Measurements from ENCODE around the gene SORCS2.

The SORCS2 gene

GRCh38 chr4:7463566-7464258 lies 271.4 kb downstream of the SORCS2 start:
- ChIA-PET POLR2A (interaction anchor here (1.1 to 1.2 kb wide), 2 partner anchors 8 to 26 kb away, joined by 3 read pairs; no protein-coding TSS in a partner anchor), CTCF (interaction anchor here (0.6 kb wide), 2 partner anchors 37 to 584 kb away, joined by 3 read pairs; no protein-coding TSS in a partner anchor)
- no peak for DNase-seq (ENCODE audit: extremely low spot score)
- TF ChIP-seq FOXM1 (IDR thresholded peaks at IDR 0.05; ENCODE audit: borderline replicate concordance) (no peak), ARNT (IDR thresholded peaks at IDR 0.05) (no peak), LEF1 (IDR thresholded peaks at IDR 0.05; ENCODE audit: borderline replicate concordance) (no peak), HDGF (IDR thresholded peaks at IDR 0.05; ENCODE audit: borderline replicate concordance) (no peak), ZNF384 (IDR thresholded peaks at IDR 0.05) (no peak), CTBP1 (IDR thresholded peaks at IDR 0.05; ENCODE audit: borderline replicate concordance) (no peak), FOXA1 (IDR thresholded peaks at IDR 0.05) (no peak), ELF4 (IDR thresholded peaks at IDR 0.05) (no peak), NFRKB (IDR thresholded peaks at IDR 0.05) (no peak), L3MBTL2 (conservative IDR thresholded peaks at IDR 0.05) (no peak), SP1 (IDR thresholded peaks at IDR 0.05) (no peak), SUZ12 (IDR thresholded peaks at IDR 0.05) (no peak), FOXK2 (IDR thresholded peaks at IDR 0.05) (no peak), BHLHE40 (IDR thresholded peaks at IDR 0.05; ENCODE audit: borderline replicate concordance) (no peak), TARDBP (IDR thresholded peaks at IDR 0.05) (no peak)
- TF ChIP-seq, protein P1, sequence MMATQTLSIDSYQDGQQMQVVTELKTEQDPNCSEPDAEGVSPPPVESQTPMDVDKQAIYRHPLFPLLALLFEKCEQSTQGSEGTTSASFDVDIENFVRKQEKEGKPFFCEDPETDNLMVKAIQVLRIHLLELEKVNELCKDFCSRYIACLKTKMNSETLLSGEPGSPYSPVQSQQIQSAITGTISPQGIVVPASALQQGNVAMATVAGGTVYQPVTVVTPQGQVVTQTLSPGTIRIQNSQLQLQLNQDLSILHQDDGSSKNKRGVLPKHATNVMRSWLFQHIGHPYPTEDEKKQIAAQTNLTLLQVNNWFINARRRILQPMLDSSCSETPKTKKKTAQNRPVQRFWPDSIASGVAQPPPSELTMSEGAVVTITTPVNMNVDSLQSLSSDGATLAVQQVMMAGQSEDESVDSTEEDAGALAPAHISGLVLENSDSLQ (IDR thresholded peaks at IDR 0.05): no peak

- POLR2A ChIA-PET: interaction anchor here (1.1 to 1.2 kb wide), 2 partner anchors 8 to 26 kb away, joined by 3 read pairs; no protein-coding TSS in a partner anchor
- no peak for DNase-seq (ENCODE audit: extremely low spot score)
- no peak for TF ChIP-seq TARDBP (IDR thresholded peaks at IDR 0.05)
- CTCF ChIA-PET: interaction anchor here (0.6 kb wide), 2 partner anchors 37 to 584 kb away, joined by 3 read pairs; no protein-coding TSS in a partner anchor
Measured at GRCh38 chr4:7464259-7464655, 271.9 kb downstream of the SORCS2 start.

DNA sequence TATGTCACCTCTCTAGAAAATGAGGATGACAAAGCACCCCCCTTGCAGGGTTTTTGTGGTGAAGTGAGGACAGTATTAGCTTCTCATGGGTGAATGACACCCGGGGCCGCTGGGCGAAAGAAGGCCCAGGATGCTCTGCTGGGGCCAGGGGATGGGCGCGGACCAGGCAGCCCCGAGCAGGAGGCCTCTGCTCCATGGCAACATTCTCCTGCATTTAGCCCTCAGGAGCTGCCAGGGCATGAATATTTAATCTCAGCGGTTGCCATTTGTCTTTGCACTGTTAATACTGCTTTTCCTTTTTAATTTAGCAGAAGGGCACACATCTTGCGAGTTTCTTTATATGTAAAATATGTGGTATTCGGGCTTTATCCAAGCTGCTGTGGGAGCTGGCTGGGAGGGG lies 272.7 kb downstream of the SORCS2 start:
- ChIA-PET CTCF (no interaction called here), POLR2A (no interaction called here)
- DNase-seq (ENCODE audit: extremely low spot score): no peak
- TF ChIP-seq ARNT (IDR thresholded peaks at IDR 0.05): no peak
- TF ChIP-seq NFRKB (IDR thresholded peaks at IDR 0.05): no peak
- no peak for TF ChIP-seq LEF1 (IDR thresholded peaks at IDR 0.05; ENCODE audit: borderline replicate concordance)
- TF ChIP-seq TARDBP (IDR thresholded peaks at IDR 0.05): no peak
- TF ChIP-seq SUZ12 (IDR thresholded peaks at IDR 0.05): no peak
- TF ChIP-seq FOXM1 (IDR thresholded peaks at IDR 0.05; ENCODE audit: borderline replicate concordance): no peak
- TF ChIP-seq ELF4 (IDR thresholded peaks at IDR 0.05): no peak
- no peak for TF ChIP-seq SP1 (IDR thresholded peaks at IDR 0.05)
- no peak for TF ChIP-seq FOXA1 (IDR thresholded peaks at IDR 0.05)
- no peak for TF ChIP-seq L3MBTL2 (conservative IDR thresholded peaks at IDR 0.05)

DNA sequence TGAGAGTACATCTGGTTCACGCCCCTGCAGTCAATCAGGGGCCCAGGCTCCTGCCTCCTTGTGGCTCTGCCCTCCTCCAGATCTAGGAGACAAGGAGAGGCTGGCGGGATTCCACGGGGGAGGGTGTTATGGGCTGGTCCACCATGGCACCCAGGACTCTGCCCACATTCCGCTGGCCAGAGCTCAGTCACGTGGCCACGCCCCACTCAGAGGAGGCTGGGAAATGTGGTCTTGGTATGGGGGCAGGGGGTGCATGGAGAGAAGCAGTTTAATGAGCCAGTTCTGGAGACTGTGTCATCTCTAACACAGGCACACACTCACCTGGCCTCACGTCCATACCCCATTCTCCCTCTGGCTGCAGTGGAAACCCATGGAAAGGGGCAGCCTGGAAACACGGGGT lies 273.9 kb downstream of the SORCS2 start:
- TF ChIP-seq NFRKB (IDR thresholded peaks at IDR 0.05) (no peak), HDGF (IDR thresholded peaks at IDR 0.05; ENCODE audit: borderline replicate concordance) (no peak), ZNF384 (IDR thresholded peaks at IDR 0.05) (no peak), FOXM1 (IDR thresholded peaks at IDR 0.05; ENCODE audit: borderline replicate concordance) (no peak), BHLHE40 (IDR thresholded peaks at IDR 0.05; ENCODE audit: borderline replicate concordance) (no peak), ELF4 (IDR thresholded peaks at IDR 0.05) (no peak), CTBP1 (IDR thresholded peaks at IDR 0.05; ENCODE audit: borderline replicate concordance) (no peak), SP1 (IDR thresholded peaks at IDR 0.05) (no peak), FOXA1 (IDR thresholded peaks at IDR 0.05) (no peak), ARNT (IDR thresholded peaks at IDR 0.05) (no peak), L3MBTL2 (conservative IDR thresholded peaks at IDR 0.05) (no peak), FOXK2 (IDR thresholded peaks at IDR 0.05) (no peak), LEF1 (IDR thresholded peaks at IDR 0.05; ENCODE audit: borderline replicate concordance) (no peak), SUZ12 (IDR thresholded peaks at IDR 0.05) (no peak), TARDBP (IDR thresholded peaks at IDR 0.05) (no peak)
- TF ChIP-seq, protein P1 (IDR thresholded peaks at IDR 0.05): no peak
- DNase-seq (ENCODE audit: extremely low spot score): no peak
- CTCF ChIA-PET: no interaction called here
- POLR2A ChIA-PET: no interaction called here

DNA sequence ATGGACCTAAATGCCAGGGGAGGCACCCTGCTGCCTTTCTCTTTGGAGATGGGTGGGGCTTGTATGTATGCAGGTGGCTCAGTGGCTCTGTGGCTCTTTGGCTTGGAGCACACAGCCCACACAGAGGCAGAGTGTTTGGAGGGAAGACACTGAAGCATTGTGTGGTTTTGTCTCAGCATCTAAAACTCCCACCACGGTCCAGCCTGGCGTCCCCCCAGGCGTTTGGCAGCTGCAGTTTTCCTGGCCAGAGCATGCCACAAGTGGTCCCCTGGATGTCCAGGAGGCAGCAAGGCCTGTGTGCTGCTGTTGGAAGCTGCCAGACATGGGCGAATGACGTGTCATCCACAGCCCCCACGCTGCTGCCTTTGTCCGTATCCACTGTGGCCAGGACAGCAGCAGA lies 274.6 kb downstream of the SORCS2 start:
- TF ChIP-seq ARNT (IDR thresholded peaks at IDR 0.05): no peak
- no peak for TF ChIP-seq SP1 (IDR thresholded peaks at IDR 0.05)
- TF ChIP-seq SUZ12 (IDR thresholded peaks at IDR 0.05): no peak
- TF ChIP-seq FOXA1 (IDR thresholded peaks at IDR 0.05): no peak
- TF ChIP-seq, protein P1 (IDR thresholded peaks at IDR 0.05): no peak
- no peak for TF ChIP-seq ZNF384 (IDR thresholded peaks at IDR 0.05)
- no peak for TF ChIP-seq BHLHE40 (IDR thresholded peaks at IDR 0.05; ENCODE audit: borderline replicate concordance)
- TF ChIP-seq LEF1 (IDR thresholded peaks at IDR 0.05; ENCODE audit: borderline replicate concordance): no peak
- TF ChIP-seq HDGF (IDR thresholded peaks at IDR 0.05; ENCODE audit: borderline replicate concordance): no peak
- TF ChIP-seq FOXK2 (IDR thresholded peaks at IDR 0.05): no peak
- TF ChIP-seq FOXM1 (IDR thresholded peaks at IDR 0.05; ENCODE audit: borderline replicate concordance): no peak
- no peak for TF ChIP-seq ELF4 (IDR thresholded peaks at IDR 0.05)
- TF ChIP-seq L3MBTL2 (conservative IDR thresholded peaks at IDR 0.05): no peak
- POLR2A ChIA-PET: no interaction called here
- DNase-seq (ENCODE audit: extremely low spot score): no peak
- CTCF ChIA-PET: no interaction called here

GRCh38 chr4:7467471-7467870 lies 275.1 kb downstream of the SORCS2 start:
- no peak for DNase-seq (ENCODE audit: extremely low spot score)
- CTCF ChIA-PET: interaction anchor here (0.6 kb wide), 1 partner anchor 808 kb away, joined by 7 read pairs; no protein-coding TSS in a partner anchor
- TF ChIP-seq CTBP1 (IDR thresholded peaks at IDR 0.05; ENCODE audit: borderline replicate concordance): no peak
- no peak for TF ChIP-seq FOXK2 (IDR thresholded peaks at IDR 0.05)
- no peak for TF ChIP-seq TARDBP (IDR thresholded peaks at IDR 0.05)
- TF ChIP-seq FOXA1 (IDR thresholded peaks at IDR 0.05): no peak
- TF ChIP-seq SP1 (IDR thresholded peaks at IDR 0.05): no peak
- TF ChIP-seq, protein P1 (IDR thresholded peaks at IDR 0.05): no peak
- POLR2A ChIA-PET: no interaction called here
